ENCODE data around the gene PCDHA8. TPM values are rescaled to one million over a fixed set of nuclear protein-coding genes. Genes with fewer than 3 reads are reported as not detected.

Gene PCDHA8
- total and polyA plus RNA-seq, 9 of the 15 experiments (the other 6 are each of a cell fraction or from before 2014, with no cell fraction given), result not detected

GRCh38 chr5:140840978-140841962 lies at the start of gene PCDHA8 (continued):
- TF ChIP-seq E2F5 (CRISPR knock-in tag; IDR thresholded peaks at IDR 0.05), result no peak
- TF ChIP-seq SREBF1 (IDR thresholded peaks at IDR 0.05; ENCODE audit: borderline replicate concordance, low read depth, low read length), result no peak
- no peak for TF ChIP-seq STAT6 (CRISPR knock-in tag; IDR thresholded peaks at IDR 0.05)
- peak; percentile 39 to 58 (median 43); a peak in 5 of 6 replicates for TF ChIP-seq CTCF (IDR thresholded peaks at IDR 0.05 in 2 of 3, conservative IDR thresholded peaks at IDR 0.05 in 1 of 3; ENCODE audit: insufficient read depth in 2 of 3, low read depth in 1 of 3, low read length in 3 of 3)
- TF ChIP-seq RAD21 (CRISPR knock-in tag; conservative IDR thresholded peaks at IDR 0.05 in 1 of 2, IDR thresholded peaks at IDR 0.05 in 1 of 2), result peak in 1 of 2 experiments; percentile 41; a peak in 2 of 4 replicates
- peak; percentile 12 for TF ChIP-seq NFYB (IDR thresholded peaks at IDR 0.05; ENCODE audit: extremely low read depth, insufficient read length)
